GM12864 (cell line): ENCODE results near the gene FGF10.

Experiments used
- DNase-seq: peaks from one replicate; pipeline ENCODE4 v3.0.0-alpha.2; 2011; ENCODE audit warnings: low read depth
- H3K4me3 ChIP-seq: 2 replicates; pipeline ENCODE4 v1.5.1; 2011; ENCODE audit warnings: mild to moderate bottlenecking, low read depth, low read length, control low read depth
- TF ChIP-seq, protein P1 (sequence below): IDR thresholded peaks from 2 replicates; pipeline ENCODE4 v1.5.1; 2011; ENCODE audit warnings: low read depth, mild to moderate bottlenecking, moderate library complexity, low read length, control low read depth, inconsistent platforms; ENCODE audit errors: missing control alignments

The FGF10 gene

DNA sequence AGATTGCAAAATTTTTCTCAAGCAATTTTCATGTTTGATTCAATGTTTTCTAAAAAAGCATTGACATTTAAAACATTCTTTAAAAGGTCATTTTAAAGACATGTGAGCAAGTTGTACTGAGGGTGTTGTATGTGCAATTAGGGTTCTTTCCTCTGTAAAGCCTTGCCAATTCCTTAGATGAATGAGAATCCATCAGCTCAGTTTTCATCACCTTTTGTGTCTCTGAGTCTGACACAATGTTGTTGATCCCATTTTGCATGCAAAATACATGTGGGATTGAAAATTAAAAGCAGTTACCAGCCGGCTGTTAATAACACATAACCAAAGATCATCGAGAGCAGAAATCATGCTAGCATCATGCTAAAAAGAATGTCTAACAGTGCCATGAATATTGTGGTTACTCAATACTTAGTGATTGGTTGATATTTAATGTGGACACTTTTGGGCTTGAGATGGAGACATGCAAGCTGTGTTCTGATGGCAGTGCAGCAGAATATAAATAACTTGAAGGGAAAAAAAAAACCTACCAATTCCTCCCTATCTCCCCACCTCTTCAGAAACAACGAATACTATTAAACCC lies 57.7 kb downstream of the FGF10 start:
- no peak for DNase-seq
- TF ChIP-seq, protein P1, sequence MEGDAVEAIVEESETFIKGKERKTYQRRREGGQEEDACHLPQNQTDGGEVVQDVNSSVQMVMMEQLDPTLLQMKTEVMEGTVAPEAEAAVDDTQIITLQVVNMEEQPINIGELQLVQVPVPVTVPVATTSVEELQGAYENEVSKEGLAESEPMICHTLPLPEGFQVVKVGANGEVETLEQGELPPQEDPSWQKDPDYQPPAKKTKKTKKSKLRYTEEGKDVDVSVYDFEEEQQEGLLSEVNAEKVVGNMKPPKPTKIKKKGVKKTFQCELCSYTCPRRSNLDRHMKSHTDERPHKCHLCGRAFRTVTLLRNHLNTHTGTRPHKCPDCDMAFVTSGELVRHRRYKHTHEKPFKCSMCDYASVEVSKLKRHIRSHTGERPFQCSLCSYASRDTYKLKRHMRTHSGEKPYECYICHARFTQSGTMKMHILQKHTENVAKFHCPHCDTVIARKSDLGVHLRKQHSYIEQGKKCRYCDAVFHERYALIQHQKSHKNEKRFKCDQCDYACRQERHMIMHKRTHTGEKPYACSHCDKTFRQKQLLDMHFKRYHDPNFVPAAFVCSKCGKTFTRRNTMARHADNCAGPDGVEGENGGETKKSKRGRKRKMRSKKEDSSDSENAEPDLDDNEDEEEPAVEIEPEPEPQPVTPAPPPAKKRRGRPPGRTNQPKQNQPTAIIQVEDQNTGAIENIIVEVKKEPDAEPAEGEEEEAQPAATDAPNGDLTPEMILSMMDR, result no peak
- no peak overlapping the region for H3K4me3 ChIP-seq

GRCh38 chr5:44329716-44330115 lies 59.5 kb downstream of the FGF10 start:
- no peak overlapping the region for H3K4me3 ChIP-seq
- TF ChIP-seq, protein P1, result no peak
- no peak for DNase-seq

GRCh38 chr5:44321144-44321725 lies 68.0 kb downstream of the FGF10 start:
- TF ChIP-seq, protein P1, result no peak
- no peak overlapping the region for H3K4me3 ChIP-seq
- DNase-seq, result no peak

DNA sequence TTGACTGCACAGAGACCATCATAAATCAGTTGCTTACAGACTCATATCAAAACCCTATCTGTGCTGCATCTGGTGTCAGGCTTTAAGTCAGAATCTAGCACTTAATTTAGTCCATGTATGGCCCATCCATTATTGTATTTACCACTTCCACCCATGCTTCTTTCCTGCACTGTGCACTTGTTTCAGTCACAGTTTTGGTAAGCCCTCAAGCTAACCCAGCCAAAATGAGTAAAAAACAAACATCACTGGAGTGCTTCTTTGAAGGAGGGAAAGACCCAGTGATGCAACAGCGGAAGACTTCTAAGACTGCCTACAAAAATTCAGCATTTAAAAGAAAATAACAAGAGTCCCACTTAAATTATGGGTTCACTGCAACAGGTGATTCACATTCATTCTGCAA lies 69.0 kb downstream of the FGF10 start:
- H3K4me3 ChIP-seq, result no peak overlapping the region
- no peak for DNase-seq
- TF ChIP-seq, protein P1, result no peak

GRCh38 chr5:44318883-44319282 lies 70.3 kb downstream of the FGF10 start:
- no peak overlapping the region for H3K4me3 ChIP-seq
- DNase-seq, result no peak
- TF ChIP-seq, protein P1, result no peak

- H3K4me3 ChIP-seq, result no peak overlapping the region
- DNase-seq, result no peak
- TF ChIP-seq, protein P1, result no peak
Measured at GRCh38 chr5:44312374-44312773, 76.8 kb downstream of the FGF10 start.

DNA sequence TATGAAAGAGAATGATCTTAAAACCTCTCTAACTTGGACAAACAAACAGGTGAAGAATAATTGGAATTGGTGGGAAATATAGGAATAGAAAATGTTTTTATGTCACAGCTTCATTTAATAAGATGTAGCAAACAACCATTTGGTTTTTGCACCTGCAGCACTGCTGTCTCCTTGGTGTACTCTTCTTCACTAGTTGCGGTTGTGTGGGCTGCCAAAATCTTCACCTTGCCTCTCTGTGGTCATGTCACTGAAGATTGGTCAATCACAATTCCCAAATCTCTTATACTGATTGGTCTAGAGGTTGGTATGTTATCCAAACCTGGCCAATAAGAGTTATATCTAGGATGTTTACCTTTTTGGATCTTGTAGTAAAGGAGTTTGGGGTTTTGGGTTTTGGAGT lies 88.7 kb downstream of the FGF10 start:
- DNase-seq, result no peak
- H3K4me3 ChIP-seq, result no peak overlapping the region
- TF ChIP-seq, protein P1, result no peak
